Measurements from ENCODE around the gene WDR17. TPM values are rescaled to one million over a fixed set of nuclear protein-coding genes. Genes with fewer than 3 reads are reported as not detected.

Gene WDR17
- total RNA-seq (2022) (6.3 and 7.6 TPM in 2 replicates), Bru-seq, nascent RNA (percentile 46 among the genes with signal in this experiment), BruChase-seq, experiment 1, labeled RNA remaining after a 6-hour chase (percentile 33 among the genes with signal in this experiment), BruChase-seq, experiment 2, labeled RNA remaining after a 2-hour chase (percentile 38 among the genes with signal in this experiment)
- long read RNA-seq, partial matches to known transcripts, result 2 of 2 reads
- long read RNA-seq, other reads (novel, unspliced or antisense), result 0 of 2 reads

- no peaks in the 10 kb centered on the region for H3K4me1 Mint-ChIP-seq (ENCODE audit: low read depth, unreplicated experiment)
- no peaks in the 10 kb centered on the region for H3K9me3 Mint-ChIP-seq (ENCODE audit: low read depth, unreplicated experiment)
- CTCF ChIA-PET, result no interaction called here
- peaks cover 12% of the 10 kb centered on the region for H3K36me3 Mint-ChIP-seq (ENCODE audit: insufficient read depth, unreplicated experiment)
- H3K27me3 Mint-ChIP-seq (ENCODE audit: unreplicated experiment), result no peaks in the 10 kb centered on the region
- no TSS peak for BruUV-seq (replicated peaks)
- TF ChIP-seq CTCF (IDR thresholded peaks at IDR 0.05; ENCODE audit: unreplicated experiment), result no peak
- H3K4me3 Mint-ChIP-seq (ENCODE audit: low read depth, unreplicated experiment), result peak within 1 kb of the TSS; percentile 84
- DNase-seq, result peak; percentile 86
- peak within 1 kb of the TSS; percentile 82 for H3K27ac Mint-ChIP-seq (ENCODE audit: unreplicated experiment)
- intact Hi-C loops (cut with micrococcal nuclease; ENCODE audit: unreplicated experiment), result no loop called here
Observed at GRCh38 chr4:176065435-176066291, at the start of gene WDR17. WDR17 (plus strand) TSS chr4:176065841; CDS start chr4:176111581, 45,740 bp downstream.

GRCh38 chr4:176016601-176017000 lies 49.0 kb upstream of the WDR17 start:
- BruUV-seq (replicated peaks), result no TSS peak
- CTCF ChIA-PET, result no interaction called here
- H3K4me3 Mint-ChIP-seq (ENCODE audit: low read depth, unreplicated experiment), result no peak overlapping the region

GRCh38 chr4:176020481-176021085 lies 45.1 kb upstream of the WDR17 start:
- no peak overlapping the region for H3K4me3 Mint-ChIP-seq (ENCODE audit: low read depth, unreplicated experiment)
- no TSS peak for BruUV-seq (replicated peaks)
- CTCF ChIA-PET, result no interaction called here

More at GRCh38 chr4:176016601-176017000, 49.0 kb upstream of the WDR17 start:
- intact Hi-C loops (cut with micrococcal nuclease; ENCODE audit: unreplicated experiment), result no loop called here
- no peak for TF ChIP-seq CTCF (IDR thresholded peaks at IDR 0.05; ENCODE audit: unreplicated experiment)
- Mint-ChIP-seq H3K27ac (ENCODE audit: unreplicated experiment) (no peak overlapping the region), H3K27me3 (ENCODE audit: unreplicated experiment) (no peaks in the 10 kb centered on the region), H3K9me3 (ENCODE audit: low read depth, unreplicated experiment) (no peaks in the 10 kb centered on the region), H3K36me3 (ENCODE audit: insufficient read depth, unreplicated experiment) (no peaks in the 10 kb centered on the region), H3K4me1 (ENCODE audit: low read depth, unreplicated experiment) (no peaks in the 10 kb centered on the region)
- DNase-seq, result no peak

More at GRCh38 chr4:176020481-176021085, 45.1 kb upstream of the WDR17 start:
- no peaks in the 10 kb centered on the region for H3K9me3 Mint-ChIP-seq (ENCODE audit: low read depth, unreplicated experiment)
- intact Hi-C loops (cut with micrococcal nuclease; ENCODE audit: unreplicated experiment), result no loop called here
- no peaks in the 10 kb centered on the region for H3K36me3 Mint-ChIP-seq (ENCODE audit: insufficient read depth, unreplicated experiment)
- DNase-seq, result no peak
- no peak overlapping the region for H3K27ac Mint-ChIP-seq (ENCODE audit: unreplicated experiment)
- H3K4me1 Mint-ChIP-seq (ENCODE audit: low read depth, unreplicated experiment), result no peaks in the 10 kb centered on the region
- no peak for TF ChIP-seq CTCF (IDR thresholded peaks at IDR 0.05; ENCODE audit: unreplicated experiment)
- H3K27me3 Mint-ChIP-seq (ENCODE audit: unreplicated experiment), result no peaks in the 10 kb centered on the region
